ENCODE data around the gene RETREG3.

DNA sequence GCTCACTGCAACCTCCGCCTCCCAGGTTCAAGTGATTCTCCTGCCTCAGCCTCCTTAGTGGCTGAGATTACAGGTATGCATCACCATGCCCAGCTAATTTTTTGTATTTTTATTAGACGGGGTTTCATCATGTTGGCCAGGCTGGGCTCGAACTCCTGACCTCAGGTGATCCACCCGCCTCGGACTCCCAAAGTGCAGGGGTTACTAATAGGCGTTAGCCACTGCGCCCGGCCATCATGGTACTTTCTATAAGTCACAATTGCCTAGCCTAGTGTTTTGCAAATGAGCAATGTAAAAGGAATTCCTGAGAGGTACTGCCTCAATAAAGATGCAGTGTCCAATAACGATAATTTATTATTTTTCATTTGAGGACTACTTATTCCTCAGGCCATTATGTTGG, 17.8 kb downstream of the RETREG3 start:
- TF ChIP-seq, protein P1, sequence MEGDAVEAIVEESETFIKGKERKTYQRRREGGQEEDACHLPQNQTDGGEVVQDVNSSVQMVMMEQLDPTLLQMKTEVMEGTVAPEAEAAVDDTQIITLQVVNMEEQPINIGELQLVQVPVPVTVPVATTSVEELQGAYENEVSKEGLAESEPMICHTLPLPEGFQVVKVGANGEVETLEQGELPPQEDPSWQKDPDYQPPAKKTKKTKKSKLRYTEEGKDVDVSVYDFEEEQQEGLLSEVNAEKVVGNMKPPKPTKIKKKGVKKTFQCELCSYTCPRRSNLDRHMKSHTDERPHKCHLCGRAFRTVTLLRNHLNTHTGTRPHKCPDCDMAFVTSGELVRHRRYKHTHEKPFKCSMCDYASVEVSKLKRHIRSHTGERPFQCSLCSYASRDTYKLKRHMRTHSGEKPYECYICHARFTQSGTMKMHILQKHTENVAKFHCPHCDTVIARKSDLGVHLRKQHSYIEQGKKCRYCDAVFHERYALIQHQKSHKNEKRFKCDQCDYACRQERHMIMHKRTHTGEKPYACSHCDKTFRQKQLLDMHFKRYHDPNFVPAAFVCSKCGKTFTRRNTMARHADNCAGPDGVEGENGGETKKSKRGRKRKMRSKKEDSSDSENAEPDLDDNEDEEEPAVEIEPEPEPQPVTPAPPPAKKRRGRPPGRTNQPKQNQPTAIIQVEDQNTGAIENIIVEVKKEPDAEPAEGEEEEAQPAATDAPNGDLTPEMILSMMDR (IDR thresholded peaks at IDR 0.05; ENCODE audit: insufficient read depth, low read length, poor library complexity, severe bottlenecking): no peak
- TF ChIP-seq EZH2phosphoT487 (conservative IDR thresholded peaks at IDR 0.05; ENCODE audit: low read length): no peak

Data from SU-DHL-6 (cell line).